MM.1S (cell line): Measurements from ENCODE around the gene LRRC31.

Experiments used
- CTCF ChIP-seq: fragments of 300-600 bp; sonication (generic); IDR thresholded peaks from 2 replicates; pipeline ENCODE4 v1.5.1; 2016; ENCODE audit warnings: antibody characterized with exemption, low read length, mixed read lengths
- EZH2phosphoT487 ChIP-seq: fragments of 300-600 bp; sonication (generic); IDR thresholded peaks from 2 replicates; pipeline ENCODE4 v1.6.1; 2018; ENCODE audit warnings: antibody characterized with exemption, low read length

GRCh38 chr3:169891886-169892285, 22.2 kb upstream of the LRRC31 start:
- TF ChIP-seq CTCF (no peak), EZH2phosphoT487 (no peak)
